DND-41 (cell line): ENCODE measurements around the gene STK32B.

Experiments
- ATAC-seq: fragments of 200-7000 bp; cut with Tn5 transposase; 3 replicates; pipeline ENCODE4 v1.9.1; 2021; ENCODE audit warnings: low read depth; ENCODE audit not compliant: insufficient read depth
- DNase-seq: peaks from one replicate; pipeline ENCODE4 v3.0.0-alpha.2; 2020
- H2AFZ ChIP-seq: 2 replicates; pipeline ENCODE4 v1.6.0; 2012; ENCODE audit warnings: low read depth, low read length
- H3K27ac ChIP-seq: 2 replicates; pipeline ENCODE4 v1.5.1; 2012; ENCODE audit warnings: low read length, inconsistent platforms
- H3K27me3 ChIP-seq: fragments of 200-600 bp; sonication (generic); 2 replicates; pipeline ENCODE4 v1.6.0; 2012; ENCODE audit warnings: low read length, mild to moderate bottlenecking, inconsistent platforms; ENCODE audit not compliant: insufficient read depth, poor library complexity
- H3K36me3 ChIP-seq: 2 replicates; pipeline ENCODE4 v1.5.1; 2012; ENCODE audit warnings: low read length, inconsistent platforms; ENCODE audit not compliant: insufficient read depth
- H3K4me1 ChIP-seq: 2 replicates; pipeline ENCODE4 v1.5.1; 2012; ENCODE audit warnings: mild to moderate bottlenecking, low read length; ENCODE audit not compliant: insufficient read depth
- H3K4me2 ChIP-seq: 2 replicates; pipeline ENCODE4 v1.6.0; 2012; ENCODE audit warnings: mild to moderate bottlenecking, moderate library complexity, low read length, inconsistent platforms; ENCODE audit not compliant: insufficient read depth
- H3K4me3 ChIP-seq, 2 experiments: fragments of 200-600 bp in 1 of 2; shearing (Covaris generic) in 1 of 2; 2 replicates each; pipeline ENCODE4 v1.5.1; 2012 to 2016; ENCODE audit warnings: inconsistent platforms in 2 of 2, low read length in 2 of 2, mild to moderate bottlenecking in 2 of 2, low read depth in 1 of 2, moderate library complexity in 1 of 2
- H3K79me2 ChIP-seq: 2 replicates; pipeline ENCODE4 v1.6.0; 2012; ENCODE audit warnings: low read length, inconsistent platforms; ENCODE audit not compliant: insufficient read depth
- H3K9ac ChIP-seq: 2 replicates; pipeline ENCODE4 v1.6.0; 2012; ENCODE audit warnings: low read depth, mild to moderate bottlenecking, inconsistent platforms, low read length, moderate library complexity
- H3K9me3 ChIP-seq: 2 replicates; pipeline ENCODE4 v1.5.1; 2012; ENCODE audit warnings: low read length, moderate library complexity, mild to moderate bottlenecking, inconsistent platforms; ENCODE audit not compliant: insufficient read depth, severe bottlenecking
- H4K20me1 ChIP-seq: 2 replicates; pipeline ENCODE4 v1.6.0; 2012; ENCODE audit warnings: low read length; ENCODE audit not compliant: insufficient read depth
- EZH2 ChIP-seq: IDR thresholded peaks from 3 replicates; pipeline ENCODE4 v1.6.1; 2012; ENCODE audit warnings: borderline replicate concordance, low read depth, mild to moderate bottlenecking, moderate library complexity, low read length, inconsistent platforms; ENCODE audit not compliant: severe bottlenecking
- TF ChIP-seq, protein P1 (sequence below): IDR thresholded peaks from 2 replicates; pipeline ENCODE4 v1.5.1; 2012; ENCODE audit warnings: borderline replicate concordance, low read length, moderate library complexity, mild to moderate bottlenecking; ENCODE audit not compliant: poor library complexity, severe bottlenecking; ENCODE audit errors: extremely low read depth

STK32B gene

GRCh38 chr4:5503336-5503936 lies 452.2 kb downstream of the STK32B start:
- H3K4me2 ChIP-seq, result no peak overlapping the region
- no peaks in the 10 kb centered on the region for H4K20me1 ChIP-seq
- H3K9me3 ChIP-seq, result no peaks in the 10 kb centered on the region
- no peak overlapping the region for H3K4me3 ChIP-seq
- no peak for TF ChIP-seq EZH2
- TF ChIP-seq, protein P1, sequence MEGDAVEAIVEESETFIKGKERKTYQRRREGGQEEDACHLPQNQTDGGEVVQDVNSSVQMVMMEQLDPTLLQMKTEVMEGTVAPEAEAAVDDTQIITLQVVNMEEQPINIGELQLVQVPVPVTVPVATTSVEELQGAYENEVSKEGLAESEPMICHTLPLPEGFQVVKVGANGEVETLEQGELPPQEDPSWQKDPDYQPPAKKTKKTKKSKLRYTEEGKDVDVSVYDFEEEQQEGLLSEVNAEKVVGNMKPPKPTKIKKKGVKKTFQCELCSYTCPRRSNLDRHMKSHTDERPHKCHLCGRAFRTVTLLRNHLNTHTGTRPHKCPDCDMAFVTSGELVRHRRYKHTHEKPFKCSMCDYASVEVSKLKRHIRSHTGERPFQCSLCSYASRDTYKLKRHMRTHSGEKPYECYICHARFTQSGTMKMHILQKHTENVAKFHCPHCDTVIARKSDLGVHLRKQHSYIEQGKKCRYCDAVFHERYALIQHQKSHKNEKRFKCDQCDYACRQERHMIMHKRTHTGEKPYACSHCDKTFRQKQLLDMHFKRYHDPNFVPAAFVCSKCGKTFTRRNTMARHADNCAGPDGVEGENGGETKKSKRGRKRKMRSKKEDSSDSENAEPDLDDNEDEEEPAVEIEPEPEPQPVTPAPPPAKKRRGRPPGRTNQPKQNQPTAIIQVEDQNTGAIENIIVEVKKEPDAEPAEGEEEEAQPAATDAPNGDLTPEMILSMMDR, result no peak
- no peak overlapping the region for H2AFZ ChIP-seq
- H3K79me2 ChIP-seq, result no peaks in the 10 kb centered on the region
- no peaks in the 10 kb centered on the region for H3K27me3 ChIP-seq
- no peak overlapping the region for H3K9ac ChIP-seq
- ATAC-seq, result no peak
- peaks cover 5% of the 10 kb centered on the region; the same call in 1 of the 2 replicates for H3K36me3 ChIP-seq
- no peaks in the 10 kb centered on the region for H3K4me1 ChIP-seq
- DNase-seq, result no peak
- no peak overlapping the region for H3K27ac ChIP-seq

- Histone ChIP-seq H3K79me2 (no peaks in the 10 kb centered on the region), H3K36me3 (peaks cover 5% of the 10 kb centered on the region; the same call in 1 of the 2 replicates), H4K20me1 (no peaks in the 10 kb centered on the region), H3K27me3 (no peaks in the 10 kb centered on the region), H2AFZ (no peak overlapping the region), H3K9ac (no peak overlapping the region), H3K4me3 (no peak overlapping the region), H3K4me1 (no peaks in the 10 kb centered on the region), H3K4me2 (no peak overlapping the region), H3K9me3 (no peaks in the 10 kb centered on the region), H3K27ac (no peak overlapping the region)
- no peak for DNase-seq
- no peak for ATAC-seq
- TF ChIP-seq, protein P1, result no peak
- TF ChIP-seq EZH2, result no peak
Measured at GRCh38 chr4:5504486-5504885, 453.2 kb downstream of the STK32B start.

DNA sequence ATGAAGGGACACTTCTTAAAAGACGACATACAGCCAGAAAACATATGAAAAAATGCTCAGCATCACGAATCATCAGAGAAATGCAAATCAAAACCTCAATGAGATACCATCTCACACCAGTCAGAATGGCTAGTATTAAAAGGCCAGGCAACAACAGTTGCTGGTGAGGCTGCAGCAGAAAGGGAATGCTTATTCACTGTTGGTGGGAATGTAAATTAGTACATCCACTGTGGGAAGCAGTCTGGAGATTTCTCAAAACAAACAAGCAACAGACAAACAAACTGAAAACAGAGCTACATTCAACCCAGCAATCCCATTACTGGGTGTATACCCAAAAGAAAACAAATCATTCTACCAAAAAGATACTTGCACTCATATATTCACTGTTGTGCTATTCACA lies 459.2 kb downstream of the STK32B start:
- DNase-seq, result no peak
- Histone ChIP-seq H3K9me3 (no peaks in the 10 kb centered on the region), H3K4me2 (no peak overlapping the region), H3K79me2 (no peaks in the 10 kb centered on the region), H3K4me3 (no peak overlapping the region), H3K4me1 (no peaks in the 10 kb centered on the region), H2AFZ (no peak overlapping the region), H3K36me3 (no peaks in the 10 kb centered on the region), H3K27ac (no peak overlapping the region), H3K9ac (no peak overlapping the region), H3K27me3 (no peaks in the 10 kb centered on the region), H4K20me1 (no peaks in the 10 kb centered on the region)
- no peak for ATAC-seq
- no peak for TF ChIP-seq EZH2
- TF ChIP-seq, protein P1, result no peak
